Ectodermal cell (in vitro differentiated cells): ENCODE results near the gene BTNL9.

Experiments
- H3K27ac ChIP-seq: 2 replicates; pipeline ENCODE4 v1.7.0; 2013; ENCODE audit warnings: mild to moderate bottlenecking, low read depth, low read length; ENCODE audit not compliant: insufficient read depth, poor library complexity, severe bottlenecking
- H3K27me3 ChIP-seq: 2 replicates; pipeline ENCODE4 v1.7.0; 2013; ENCODE audit warnings: mild to moderate bottlenecking, low read length; ENCODE audit not compliant: insufficient read depth, control insufficient read depth, poor library complexity, severe bottlenecking
- H3K36me3 ChIP-seq: one replicate; pipeline ENCODE4 v1.7.0; 2013; ENCODE audit warnings: low read length; ENCODE audit not compliant: control insufficient read depth, insufficient read depth
- H3K4me1 ChIP-seq: one replicate; pipeline ENCODE4 v1.7.0; 2013; ENCODE audit warnings: low read length; ENCODE audit not compliant: control insufficient read depth, insufficient read depth
- H3K4me3 ChIP-seq: 2 replicates; pipeline ENCODE4 v1.7.0; 2013; ENCODE audit warnings: low read depth, low read length, control low read depth; ENCODE audit not compliant: insufficient read depth
- H3K9me3 ChIP-seq: 2 replicates; pipeline ENCODE4 v1.7.0; 2013; ENCODE audit warnings: mild to moderate bottlenecking, low read length, moderate library complexity; ENCODE audit not compliant: control insufficient read depth
- WGBS, 2 experiments: methylation state at CpG; one replicate each; pipeline ENCODE4 v1.1.7; 2013; ENCODE audit warnings: missing lambda C conversion rate in 2 of 2; 5-methylcytosine and 5-hydroxymethylcytosine counted together

The BTNL9 gene

DNA sequence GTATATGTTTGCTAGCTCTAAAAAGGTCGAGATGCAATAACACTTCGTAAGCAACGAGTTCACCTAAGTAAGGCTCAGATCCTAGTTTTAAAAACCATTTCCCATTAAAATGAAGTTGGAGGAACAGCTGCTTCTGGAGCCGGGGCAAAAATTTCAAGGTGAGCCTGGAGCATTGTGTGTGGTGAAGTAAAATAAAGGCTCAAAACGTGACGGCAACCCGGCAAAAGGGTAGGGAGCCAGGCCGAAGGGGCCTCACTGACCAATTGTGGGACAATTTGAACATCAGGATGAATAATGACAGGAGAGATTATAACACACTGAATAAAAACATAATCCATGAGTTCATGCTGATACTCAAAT, 20.1 kb downstream of the BTNL9 start:
- H3K27ac ChIP-seq: no peak overlapping the region
- WGBS, 2 experiments: 76 to 78% methylated on average over 8 of the region's 8 CpGs
- H3K36me3 ChIP-seq: no peaks in the 10 kb centered on the region
- H3K4me3 ChIP-seq: no peak overlapping the region
- H3K27me3 ChIP-seq: peaks cover 77% of the 10 kb centered on the region
- H3K9me3 ChIP-seq: no peaks in the 10 kb centered on the region
- no peaks in the 10 kb centered on the region for H3K4me1 ChIP-seq

GRCh38 chr5:181060924-181061323, 20.9 kb downstream of the BTNL9 start:
- H3K4me3 ChIP-seq: no peak overlapping the region
- 77 to 87% methylated on average over 5 of the region's 5 CpGs for WGBS, 2 experiments

GRCh38 chr5:181061645-181062044, 21.6 kb downstream of the BTNL9 start:
- H3K27me3 ChIP-seq: peaks cover 62% of the 10 kb centered on the region
- H3K27ac ChIP-seq: no peak overlapping the region
- H3K9me3 ChIP-seq: no peaks in the 10 kb centered on the region
- H3K36me3 ChIP-seq: no peaks in the 10 kb centered on the region
- H3K4me3 ChIP-seq: no peak overlapping the region
- H3K4me1 ChIP-seq: no peaks in the 10 kb centered on the region
- WGBS, 2 experiments: 79 to 81% methylated on average over 13 to 14 of the region's 14 CpGs

More at GRCh38 chr5:181060924-181061323, 20.9 kb downstream of the BTNL9 start:
- Histone ChIP-seq H3K9me3 (no peaks in the 10 kb centered on the region), H3K4me1 (no peaks in the 10 kb centered on the region), H3K36me3 (no peaks in the 10 kb centered on the region), H3K27me3 (peaks cover 69% of the 10 kb centered on the region), H3K27ac (no peak overlapping the region)

GRCh38 chr5:181062631-181063030, 22.6 kb downstream of the BTNL9 start:
- H3K4me3 ChIP-seq: no peak overlapping the region
- H3K36me3 ChIP-seq: no peaks in the 10 kb centered on the region
- peaks cover 52% of the 10 kb centered on the region for H3K27me3 ChIP-seq
- no peak overlapping the region for H3K27ac ChIP-seq
- H3K9me3 ChIP-seq: no peaks in the 10 kb centered on the region
- no peaks in the 10 kb centered on the region for H3K4me1 ChIP-seq
- WGBS, 2 experiments: 89% methylated on average over 6 of the region's 6 CpGs

DNA sequence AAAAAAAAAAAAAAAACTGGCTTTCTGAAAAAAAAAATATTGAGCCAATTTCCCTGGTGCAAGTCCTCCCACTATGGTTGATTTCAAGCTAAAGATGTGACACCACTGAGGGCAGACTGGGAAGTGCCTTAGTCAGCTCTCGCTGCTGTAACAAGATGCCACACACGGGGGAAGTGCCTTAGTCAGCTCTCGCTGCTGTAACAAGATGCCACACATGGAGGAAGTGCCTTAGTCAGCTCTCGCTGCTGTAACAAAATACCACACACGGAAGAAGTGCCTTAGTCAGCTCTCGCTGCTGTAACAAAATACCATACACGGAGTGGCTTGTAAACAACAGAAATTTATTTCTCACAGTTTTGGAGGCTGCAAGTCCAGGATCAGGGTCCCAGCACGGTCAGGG, 23.4 kb downstream of the BTNL9 start:
- Histone ChIP-seq H3K4me3 (no peak overlapping the region), H3K27me3 (peaks cover 44% of the 10 kb centered on the region)

DNA sequence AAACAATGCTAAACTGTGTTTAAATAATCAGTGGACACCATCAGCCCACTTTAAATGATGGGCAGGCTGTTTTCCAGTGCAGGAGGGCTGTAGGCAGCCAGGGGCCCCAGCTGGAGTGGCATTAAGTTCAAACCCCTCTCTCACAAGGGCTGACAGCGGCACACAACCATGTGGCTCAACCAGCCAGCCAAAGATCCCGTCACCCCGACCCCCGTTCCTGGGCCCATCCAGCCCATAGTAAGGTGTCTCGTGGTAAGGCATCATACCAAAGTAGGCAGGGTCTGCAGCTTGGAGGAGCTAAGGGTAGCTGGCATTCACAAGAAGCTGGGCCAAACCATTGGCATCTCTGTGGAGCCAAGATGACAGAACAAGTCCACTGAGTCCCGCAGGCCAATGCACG, 24.9 kb downstream of the BTNL9 start:
- H3K4me1 ChIP-seq: no peaks in the 10 kb centered on the region
- no peaks in the 10 kb centered on the region for H3K9me3 ChIP-seq
- no peaks in the 10 kb centered on the region for H3K36me3 ChIP-seq
- no peak overlapping the region for H3K4me3 ChIP-seq
- peaks cover 33% of the 10 kb centered on the region for H3K27me3 ChIP-seq
- H3K27ac ChIP-seq: no peak overlapping the region
- 86 to 88% methylated on average over 7 of the region's 7 CpGs for WGBS, 2 experiments

More for the DNA sequence above, 23.4 kb downstream of the BTNL9 start:
- WGBS, 2 experiments: 79 to 83% methylated on average over 8 of the region's 8 CpGs
- H3K36me3 ChIP-seq: no peaks in the 10 kb centered on the region
- H3K27ac ChIP-seq: no peak overlapping the region
- no peaks in the 10 kb centered on the region for H3K4me1 ChIP-seq
- no peaks in the 10 kb centered on the region for H3K9me3 ChIP-seq

GRCh38 chr5:181069767-181070491, 29.9 kb downstream of the BTNL9 start:
- H3K9me3 ChIP-seq: no peaks in the 10 kb centered on the region
- WGBS, 2 experiments: 68 to 69% methylated on average over 26 of the region's 26 CpGs
- H3K4me1 ChIP-seq: no peaks in the 10 kb centered on the region
- no peak overlapping the region for H3K4me3 ChIP-seq
- H3K27ac ChIP-seq: no peak overlapping the region
- H3K36me3 ChIP-seq: no peaks in the 10 kb centered on the region
- peaks cover 4% of the 10 kb centered on the region for H3K27me3 ChIP-seq

DNA sequence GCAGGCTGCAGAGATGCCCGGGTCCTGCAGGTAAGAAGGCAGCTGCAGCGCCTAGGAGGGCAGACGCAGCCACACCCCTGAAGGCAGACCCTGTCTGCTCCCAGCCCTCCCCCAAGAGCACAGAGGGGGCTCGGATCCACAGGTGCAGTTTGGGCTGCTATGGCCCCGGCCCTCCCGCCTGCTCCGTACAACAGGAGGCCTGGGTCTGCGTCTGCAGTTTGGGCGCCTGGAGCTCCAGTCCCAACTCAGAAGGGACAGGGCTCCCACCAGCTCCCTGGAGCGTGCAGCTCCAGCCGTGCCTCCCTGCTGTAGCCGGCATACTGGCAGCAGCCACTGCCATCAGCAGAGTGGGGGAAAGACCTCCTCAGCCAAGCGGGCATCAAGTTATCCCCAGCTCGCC, 30.5 kb downstream of the BTNL9 start:
- H3K27ac ChIP-seq: no peak overlapping the region
- no peaks in the 10 kb centered on the region for H3K36me3 ChIP-seq
- H3K4me1 ChIP-seq: no peaks in the 10 kb centered on the region
- peaks cover 4% of the 10 kb centered on the region for H3K27me3 ChIP-seq
- no peaks in the 10 kb centered on the region for H3K9me3 ChIP-seq
- H3K4me3 ChIP-seq: no peak overlapping the region
- WGBS, 2 experiments: 87 to 89% methylated on average over 14 of the region's 14 CpGs

DNA sequence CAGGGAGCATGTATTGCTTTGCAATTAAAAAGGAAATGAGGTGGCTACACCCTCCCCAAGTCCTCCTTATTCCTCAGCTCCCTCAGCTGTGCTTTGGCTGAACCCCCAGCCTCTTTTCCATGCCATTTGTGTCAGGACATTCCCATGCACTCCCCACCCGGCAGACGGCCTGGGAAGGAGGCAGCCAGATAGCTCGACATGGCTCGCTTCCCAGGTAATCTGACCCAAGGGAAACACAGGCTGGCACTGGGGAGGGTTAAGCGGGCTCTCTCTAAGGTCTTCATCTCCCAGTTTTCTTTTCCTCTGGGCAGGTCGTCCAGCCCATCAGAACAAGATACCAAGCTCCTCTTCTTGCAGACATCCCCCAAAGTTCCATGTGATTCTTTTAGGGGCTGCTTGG, 31.2 kb downstream of the BTNL9 start:
- no peak overlapping the region for H3K27ac ChIP-seq
- no peaks in the 10 kb centered on the region for H3K9me3 ChIP-seq
- 74 to 83% methylated on average over 6 of the region's 6 CpGs for WGBS, 2 experiments
- H3K27me3 ChIP-seq: peaks cover 4% of the 10 kb centered on the region
- H3K4me3 ChIP-seq: no peak overlapping the region
- no peaks in the 10 kb centered on the region for H3K4me1 ChIP-seq
- no peaks in the 10 kb centered on the region for H3K36me3 ChIP-seq

GRCh38 chr5:181076920-181077319, 36.9 kb downstream of the BTNL9 start:
- no peaks in the 10 kb centered on the region for H3K27me3 ChIP-seq
- no peaks in the 10 kb centered on the region for H3K4me1 ChIP-seq
- no peaks in the 10 kb centered on the region for H3K36me3 ChIP-seq
- H3K27ac ChIP-seq: no peak overlapping the region
- H3K4me3 ChIP-seq: no peak overlapping the region
- H3K9me3 ChIP-seq: no peaks in the 10 kb centered on the region

DNA sequence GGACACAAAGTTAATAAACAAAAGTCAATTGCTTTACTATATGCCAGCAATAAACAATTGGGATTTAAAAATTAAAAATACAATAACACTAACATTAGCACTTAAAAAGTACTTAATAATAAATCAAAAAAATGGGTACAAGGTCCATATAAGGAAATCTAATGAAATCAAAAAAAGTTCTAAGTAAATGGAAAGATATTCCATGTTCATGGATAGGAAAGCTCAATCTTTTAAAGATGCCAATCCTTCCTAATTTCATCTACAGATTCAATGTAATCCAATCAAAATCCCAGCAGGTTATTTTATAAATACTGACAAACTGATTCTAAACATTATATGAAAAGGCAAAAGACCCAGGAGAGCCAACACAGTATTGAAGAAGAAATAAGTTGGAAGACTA, 41.9 kb downstream of the BTNL9 start:
- Histone ChIP-seq H3K4me3 (no peak overlapping the region), H3K4me1 (no peaks in the 10 kb centered on the region), H3K9me3 (no peaks in the 10 kb centered on the region), H3K27me3 (no peaks in the 10 kb centered on the region), H3K27ac (no peak overlapping the region), H3K36me3 (no peaks in the 10 kb centered on the region)
